Mesodermal cell (in vitro differentiated cells): ENCODE data around the gene C22orf42.

ENCODE experiments used
- H3K27ac ChIP-seq: 2 replicates; pipeline ENCODE4 v1.7.0; 2013; ENCODE audit warnings: mild to moderate bottlenecking, low read depth, low read length, moderate library complexity; ENCODE audit not compliant: severe bottlenecking
- H3K36me3 ChIP-seq: 2 replicates; pipeline ENCODE4 v1.7.1; 2013; ENCODE audit warnings: mild to moderate bottlenecking, low read length, moderate library complexity; ENCODE audit not compliant: control insufficient read depth, insufficient read depth
- H3K4me1 ChIP-seq: one replicate; pipeline ENCODE4 v1.7.1; 2013; ENCODE audit warnings: mild to moderate bottlenecking, low read length; ENCODE audit not compliant: insufficient read depth, control insufficient read depth, poor library complexity, severe bottlenecking
- H3K4me3 ChIP-seq: 2 replicates; pipeline ENCODE4 v1.7.0; 2013; ENCODE audit warnings: low read length, control low read depth, mild to moderate bottlenecking; ENCODE audit not compliant: insufficient read depth, poor library complexity, severe bottlenecking; ENCODE audit errors: extremely low read depth
- H3K9me3 ChIP-seq: 2 replicates; pipeline ENCODE4 v1.7.1; 2013; ENCODE audit warnings: mild to moderate bottlenecking, low read length, moderate library complexity; ENCODE audit not compliant: control insufficient read depth
- WGBS, 2 experiments: methylation state at CpG; one replicate each; pipeline ENCODE4 v1.1.5; 2013; ENCODE audit warnings: missing lambda C conversion rate in 2 of 2; ENCODE audit not compliant: insufficient coverage in 2 of 2; 5-methylcytosine and 5-hydroxymethylcytosine counted together

The C22orf42 gene

DNA sequence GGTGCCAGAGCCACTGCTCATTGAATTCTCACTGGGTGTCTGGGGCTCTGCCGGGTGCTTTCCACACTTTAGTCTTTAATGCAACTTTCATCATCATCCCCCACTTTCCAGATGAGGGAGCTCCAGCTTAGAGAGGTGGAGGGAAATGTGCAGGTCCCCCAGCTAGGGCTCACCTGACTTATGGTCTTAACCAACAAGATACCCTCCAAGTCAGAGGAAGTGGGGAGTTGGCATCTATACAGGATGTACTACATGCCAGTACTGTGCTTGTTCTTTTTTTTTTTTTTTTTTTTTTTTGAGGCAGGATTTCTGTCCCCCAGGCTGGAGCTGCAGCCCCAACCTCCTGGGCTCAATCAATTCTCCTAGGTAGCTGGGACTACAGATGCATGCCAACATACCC, 26.3 kb downstream of the C22orf42 start:
- no CpG with 5 or more reads among the region's 1 CpG for WGBS, 2 experiments
- H3K4me3 ChIP-seq: no peak overlapping the region

GRCh38 chr22:32132126-32132525, 27.0 kb downstream of the C22orf42 start:
- Histone ChIP-seq H3K4me3 (no peak overlapping the region), H3K36me3 (no peaks in the 10 kb centered on the region), H3K27ac (no peak overlapping the region), H3K4me1 (no peaks in the 10 kb centered on the region), H3K9me3 (no peaks in the 10 kb centered on the region)
- 83 to 99% methylated on average over 5 to 8 of the region's 11 CpGs for WGBS, 2 experiments

More for the DNA sequence above, 26.3 kb downstream of the C22orf42 start:
- H3K27ac ChIP-seq: no peak overlapping the region
- H3K36me3 ChIP-seq: no peaks in the 10 kb centered on the region
- H3K4me1 ChIP-seq: no peaks in the 10 kb centered on the region
- no peaks in the 10 kb centered on the region for H3K9me3 ChIP-seq

DNA sequence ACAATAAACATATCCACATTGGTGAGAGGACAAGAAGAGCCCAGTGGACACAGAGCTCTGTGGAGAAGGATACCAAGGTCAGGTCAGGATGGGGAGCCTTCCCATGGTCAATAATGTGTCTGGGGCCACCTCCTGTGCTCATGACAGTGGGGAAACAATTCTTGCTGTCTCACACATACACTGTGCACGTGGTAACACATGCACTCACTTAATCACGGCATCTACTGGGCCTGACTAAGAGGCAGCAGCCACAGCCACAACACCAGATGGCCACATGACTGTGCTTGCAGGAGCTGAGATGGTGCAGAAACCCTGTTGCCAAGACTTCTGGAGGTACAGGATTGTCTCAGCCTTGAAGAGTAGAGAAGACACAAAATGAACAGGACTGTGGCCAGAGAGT, 28.6 kb downstream of the C22orf42 start:
- Histone ChIP-seq H3K4me1 (no peaks in the 10 kb centered on the region), H3K27ac (no peak overlapping the region), H3K4me3 (no peak overlapping the region), H3K9me3 (no peaks in the 10 kb centered on the region), H3K36me3 (no peaks in the 10 kb centered on the region)
- 73 to 94% methylated on average over 2 of the region's 2 CpGs for WGBS, 2 experiments

- H3K4me1 ChIP-seq: no peaks in the 10 kb centered on the region
- H3K4me3 ChIP-seq: no peak overlapping the region
- no peaks in the 10 kb centered on the region for H3K9me3 ChIP-seq
- WGBS, 2 experiments: 56 to 66% methylated on average over 2 to 4 of the region's 4 CpGs
- H3K27ac ChIP-seq: no peak overlapping the region
- H3K36me3 ChIP-seq: no peaks in the 10 kb centered on the region
Observed at GRCh38 chr22:32127904-32128303, 31.2 kb downstream of the C22orf42 start.

DNA sequence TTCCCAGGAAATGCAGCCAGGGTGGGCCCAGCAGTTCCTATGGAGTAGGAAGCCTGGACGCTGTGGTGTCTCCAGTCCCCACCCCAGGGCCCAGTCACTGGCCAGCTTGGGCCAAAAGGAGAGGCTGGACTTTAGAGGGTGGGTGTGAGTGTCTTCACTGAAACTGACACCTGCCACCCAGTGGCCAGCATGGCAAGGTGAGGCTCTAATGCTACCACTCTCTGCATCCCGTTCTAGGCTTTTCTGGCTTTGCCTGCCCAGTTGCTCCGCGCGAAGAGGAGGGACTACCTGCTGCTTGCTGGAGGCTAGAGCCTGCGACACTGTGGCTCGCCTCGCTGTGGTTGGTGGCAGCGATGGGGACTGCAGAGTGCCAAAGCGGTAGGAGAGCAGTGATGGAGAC, 35.4 kb downstream of the C22orf42 start:
- 55 to 59% methylated on average over 9 to 10 of the region's 10 CpGs for WGBS, 2 experiments
- H3K4me3 ChIP-seq: no peak overlapping the region
- H3K9me3 ChIP-seq: no peaks in the 10 kb centered on the region
- no peaks in the 10 kb centered on the region for H3K36me3 ChIP-seq
- H3K4me1 ChIP-seq: no peaks in the 10 kb centered on the region
- H3K27ac ChIP-seq: no peak overlapping the region

DNA sequence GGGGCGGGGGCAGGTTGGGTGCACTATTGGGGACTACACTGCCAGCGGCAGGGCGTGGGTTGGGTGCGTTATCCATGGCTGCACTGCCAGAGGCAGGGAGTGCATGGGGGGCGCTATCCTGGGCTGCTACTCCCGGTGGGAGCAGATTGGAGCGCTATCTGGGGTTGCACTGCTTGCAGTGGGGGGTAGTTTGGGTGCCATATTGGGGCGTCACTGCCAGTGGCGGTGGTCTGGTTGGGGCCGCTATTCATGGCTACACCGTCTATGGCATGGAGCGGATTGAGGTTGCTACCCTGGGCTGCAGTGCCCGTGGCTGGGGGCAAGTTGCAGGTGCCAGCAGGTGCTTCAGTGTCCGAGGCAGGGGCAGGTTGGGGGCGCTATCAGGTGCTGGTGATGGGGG, 36.2 kb downstream of the C22orf42 start:
- H3K9me3 ChIP-seq: no peaks in the 10 kb centered on the region
- H3K27ac ChIP-seq: no peak overlapping the region
- WGBS, 2 experiments: 84 to 92% methylated on average over 9 to 13 of the region's 15 CpGs

DNA sequence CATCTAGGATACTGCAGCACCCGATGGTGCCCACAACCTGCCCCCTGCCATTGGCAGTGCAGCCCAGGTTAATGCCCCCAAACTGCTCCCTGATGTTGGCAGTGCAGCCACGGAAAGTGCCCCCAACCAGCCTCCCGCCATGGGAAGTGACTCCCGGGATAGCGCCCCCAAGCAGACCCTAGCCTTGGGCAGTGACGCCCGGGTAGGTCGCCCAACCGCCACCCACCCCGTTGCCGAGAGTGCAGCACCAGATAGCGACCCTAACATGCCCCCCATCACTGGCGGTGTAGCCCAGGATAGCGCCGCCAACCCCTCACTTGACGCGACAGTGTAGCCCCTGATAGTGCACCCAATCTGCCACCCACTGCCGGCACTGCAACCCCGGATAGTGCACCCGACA, 38.5 kb downstream of the C22orf42 start:
- no peaks in the 10 kb centered on the region for H3K4me1 ChIP-seq
- H3K9me3 ChIP-seq: no peaks in the 10 kb centered on the region
- no peak overlapping the region for H3K27ac ChIP-seq
- H3K36me3 ChIP-seq: no peaks in the 10 kb centered on the region
- no peak overlapping the region for H3K4me3 ChIP-seq
- WGBS, 2 experiments: 93 to 96% methylated on average over 19 to 20 of the region's 20 CpGs

More for the DNA sequence above, 36.2 kb downstream of the C22orf42 start:
- no peaks in the 10 kb centered on the region for H3K4me1 ChIP-seq
- no peaks in the 10 kb centered on the region for H3K36me3 ChIP-seq
- no peak overlapping the region for H3K4me3 ChIP-seq

- H3K9me3 ChIP-seq: no peaks in the 10 kb centered on the region
- H3K4me3 ChIP-seq: no peak overlapping the region
- 78 to 82% methylated on average over 11 to 15 of the region's 15 CpGs for WGBS, 2 experiments
- no peaks in the 10 kb centered on the region for H3K4me1 ChIP-seq
- H3K27ac ChIP-seq: no peak overlapping the region
- H3K36me3 ChIP-seq: no peaks in the 10 kb centered on the region
Observed at GRCh38 chr22:32119568-32120235, 39.4 kb downstream of the C22orf42 start.

- WGBS, 2 experiments: no CpG with 5 or more reads among the region's 2 CpGs
- H3K4me3 ChIP-seq: no peak overlapping the region
- H3K36me3 ChIP-seq: no peaks in the 10 kb centered on the region
- no peaks in the 10 kb centered on the region for H3K4me1 ChIP-seq
- no peak overlapping the region for H3K27ac ChIP-seq
- H3K9me3 ChIP-seq: no peaks in the 10 kb centered on the region
Observed at GRCh38 chr22:32112380-32112779, 46.7 kb downstream of the C22orf42 start.

- no peaks in the 10 kb centered on the region for H3K36me3 ChIP-seq
- no peaks in the 10 kb centered on the region for H3K4me1 ChIP-seq
- H3K4me3 ChIP-seq: no peak overlapping the region
- no peak overlapping the region for H3K27ac ChIP-seq
- WGBS, 2 experiments: 0 to 10% methylated on average over 1 of the region's 1 CpG
- H3K9me3 ChIP-seq: no peaks in the 10 kb centered on the region
Observed at GRCh38 chr22:32106930-32107329, 52.2 kb downstream of the C22orf42 start.

DNA sequence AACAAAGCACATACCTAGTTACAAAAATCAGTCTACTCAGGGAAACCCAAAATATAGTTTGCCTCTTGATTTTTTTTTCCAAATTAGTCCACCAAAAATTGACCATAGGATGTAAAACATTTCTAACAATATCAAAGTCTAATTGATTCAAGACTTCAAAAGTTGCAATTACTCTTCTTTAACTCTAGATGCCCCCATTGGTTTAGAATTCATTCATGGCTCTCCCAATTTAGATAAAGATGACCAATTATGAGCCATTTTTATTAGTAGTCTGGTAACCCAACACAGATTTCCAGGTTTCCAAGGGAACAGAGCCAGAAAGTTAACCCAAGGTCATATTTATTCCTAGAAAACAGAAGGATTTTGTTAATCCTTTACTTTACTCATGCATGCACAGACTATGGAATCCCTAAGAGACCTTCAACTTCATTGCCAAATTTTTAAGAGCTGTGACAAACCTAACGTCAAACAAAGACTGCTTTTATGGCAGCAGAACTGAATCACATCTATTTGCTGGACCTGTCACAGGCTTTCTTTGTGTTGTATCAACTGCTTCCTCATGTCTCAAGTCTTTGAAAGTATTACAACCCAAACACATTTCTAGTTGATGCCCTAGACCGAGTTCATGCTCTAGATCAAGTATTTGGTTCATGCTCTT, 55.3 kb downstream of the C22orf42 start:
- H3K4me1 ChIP-seq: no peaks in the 10 kb centered on the region
- 60 to 73% methylated on average over 2 of the region's 2 CpGs for WGBS, 2 experiments
- no peaks in the 10 kb centered on the region for H3K36me3 ChIP-seq

More for the DNA sequence above, 55.3 kb downstream of the C22orf42 start:
- Histone ChIP-seq H3K9me3 (no peaks in the 10 kb centered on the region), H3K27ac (no peak overlapping the region), H3K4me3 (no peak overlapping the region)
